Muscle of back (tissue), 11 donors: Measurements from ENCODE around the gene ELFN1. TPM values are rescaled to one million over a fixed set of nuclear protein-coding genes. Genes with fewer than 3 reads are reported as not detected.

Source experiments
- DNase-seq, 3 donors: peaks; one replicate each; pipeline versions ENCODE4 v3.0.0 to v3.0.0-alpha.2; 2013
- polyA plus RNA-seq, 10 donors: library from polyadenylated mRNA; unstranded; fragments of 120-200 nt; gene quantifications; one replicate each; pipeline ENCODE4 v1.2.1, GENCODE V29; 2013; ENCODE audit not compliant: insufficient read length in 10 of 10

ELFN1 gene
- polyA plus RNA-seq, 10 donors: 1.4 to 7.9 (median 4.4) TPM

GRCh38 chr7:1787241-1787640 is 117.2 kb downstream of the ELFN1 start:
- no peak for DNase-seq

- no peak for DNase-seq
Observed at GRCh38 chr7:1787681-1788235, 117.7 kb downstream of the ELFN1 start.

- no peak for DNase-seq
Observed at GRCh38 chr7:1794888-1795542, 124.9 kb downstream of the ELFN1 start.

Other genes starting within 250 kb of the ELFN1 start
- 10 to 100 TPM in 1 of 10 donors, 1 to 10 TPM in 9; 4.0 to 10.2 (median 6.0) TPM for gene MICALL2, start 210.8 kb upstream of the ELFN1 start, polyA plus RNA-seq
- 10 to 100 TPM; 29.9 to 53.0 (median 41.8) TPM for gene INTS1, start 165.9 kb upstream of the ELFN1 start, polyA plus RNA-seq
- 10 to 100 TPM in 6 of 10 donors, 1 to 10 TPM in 4; 7.7 to 12.8 (median 10.4) TPM for gene MAFK, start 139.6 kb upstream of the ELFN1 start, polyA plus RNA-seq
- 1 to 10 TPM in 4 of 10 donors, under 1 TPM in 6; 0.42 to 1.6 (median 0.67) TPM for gene TMEM184A, start 114.1 kb upstream of the ELFN1 start, polyA plus RNA-seq
- 10 to 100 TPM; 17.1 to 27.4 (median 20.4) TPM for gene PSMG3, start 100.2 kb upstream of the ELFN1 start, polyA plus RNA-seq